K562 (cell line): ENCODE measurements around the gene SIDT2. TPM values are rescaled to one million over a fixed set of nuclear protein-coding genes. Genes with fewer than 3 reads are reported as not detected.

Experiments
- MCM7 ChIP-seq, 2 experiments: fragments of 450-650 bp; IDR thresholded peaks; 2 replicates each; pipeline ENCODE4 v1.6.1; 2016 to 2018
- MXD1 ChIP-seq: fragments of 250-450 bp; sonication (Bioruptor Pico); IDR thresholded peaks from 2 replicates; pipeline ENCODE4 v1.8.0; 2021; ENCODE audit warnings: borderline replicate concordance, mild to moderate bottlenecking, moderate library complexity; ENCODE audit not compliant: poor library complexity, severe bottlenecking
- POU5F1 ChIP-seq: fragments of 150-350 bp; IDR thresholded peaks from 2 replicates; pipeline ENCODE4 v1.6.1; 2014; ENCODE audit warnings: borderline replicate concordance, low read length, low read depth, mild to moderate bottlenecking; ENCODE audit not compliant: partially characterized antibody
- PRDM10 ChIP-seq: fragments of 450-650 bp; IDR thresholded peaks from 2 replicates; pipeline ENCODE4 v1.6.1; 2018; ENCODE audit not compliant: partially characterized antibody
- SETDB1 ChIP-seq: IDR thresholded peaks from one replicate; pipeline ENCODE4 v1.6.1; 2012; ENCODE audit warnings: low read length, control low read depth, inconsistent platforms
- ZBTB40 ChIP-seq, 2 experiments: fragments of 450-650 bp in 1 of 2; sonication (generic) in 1 of 2; formaldehyde crosslinking in 1 of 2; IDR thresholded peaks; 2 replicates each; pipeline versions ENCODE4 v1.7.1 to v1.9.0; 2016 to 2022; ENCODE audit warnings: inconsistent platforms in 1 of 2, mild to moderate bottlenecking in 1 of 2, missing genetic modification reagents in 1 of 2
- ZNF699 ChIP-seq: fragments of 250-450 bp; sonication (Bioruptor Pico); IDR thresholded peaks from 2 replicates; pipeline ENCODE4 v1.8.0; 2021; ENCODE audit warnings: mild to moderate bottlenecking, moderate library complexity; ENCODE audit not compliant: insufficient replicate concordance
- polyA plus RNA-seq, 8 experiments: library from polyadenylated mRNA; depleted of rRNA in 4 of 8; stranded (reverse) in 5 of 8; unstranded in 3 of 8; fragments of >200 nt; fragmentation: Nextera tagmentation in 2 of 8; fragmentation: Illumina TruSeq in 1 of 8; extraction: Ambion mirVana in 2 of 8; extraction: Trizol in 1 of 8; gene quantifications; 2 replicates each; pipeline versions ENCODE4 v1.2.1 to v1.2.3, GENCODE V29; 2011 to 2014; ENCODE audit warnings: inconsistent platforms in 1 of 8, missing spikeins in 1 of 8
- total RNA-seq, 7 experiments: library from RNA; depleted of rRNA in 6 of 7; stranded (reverse); fragments of >200 nt in 6 of 7; fragmentation: Illumina TruSeq in 2 of 7; extraction: Trizol in 2 of 7; gene quantifications; 2 replicates each; pipeline versions ENCODE4 v1.2.1 to v1.2.3, GENCODE V29; 2011 to 2021; ENCODE audit warnings: low replicate concordance in 1 of 7

SIDT2 gene
- total and polyA plus RNA-seq, 9 of the 15 experiments (the other 6 are each of a cell fraction or from before 2014, with no cell fraction given), result 2.4 to 20.2 (median 6.5) TPM

- no peak for TF ChIP-seq ZBTB40 (IDR thresholded peaks at IDR 0.05)
- TF ChIP-seq ZBTB40 (CRISPR knock-in tag; IDR thresholded peaks at IDR 0.05), result no peak
- no peak for TF ChIP-seq POU5F1
- TF ChIP-seq MCM7 (IDR thresholded peaks at IDR 0.05), result no peak
- TF ChIP-seq ZNF699 (CRISPR knock-in tag), result no peak
- no peak for TF ChIP-seq MXD1 (CRISPR knock-in tag)
- TF ChIP-seq PRDM10, result no peak
- no peak for TF ChIP-seq SETDB1
These were observed 8.9 kb downstream of the SIDT2 start (continued) for GRCh38 chr11:117187428-117187798.
